GM23338 (cell line): ENCODE results near the gene ACTG1. TPM values are rescaled to one million over a fixed set of nuclear protein-coding genes. Genes with fewer than 3 reads are reported as not detected.

Experiments
- ATAC-seq: fragments of 200-7000 bp; cut with Tn5 transposase; 3 replicates; pipeline ENCODE4 v1.9.1; 2020
- DNase-seq: peaks from one replicate; pipeline ENCODE4 v3.0.0-alpha.2; 2015; ENCODE audit warnings: low spot score
- H2AFZ ChIP-seq: fragments of 200-600 bp; sonication (generic); 2 replicates; pipeline ENCODE4 v1.8.0; 2016; ENCODE audit warnings: antibody characterized with exemption, mild to moderate bottlenecking, moderate library complexity
- H3F3A ChIP-seq: fragments of 200-600 bp; sonication (generic); replicated peaks from 2 replicates; pipeline ENCODE4 v1.8.0; 2017; ENCODE audit warnings: antibody characterized with exemption, mixed run types, low read depth
- H3K27ac ChIP-seq: fragments of 200-600 bp; sonication (generic); 2 replicates; pipeline ENCODE4 v1.6.1; 2016; ENCODE audit warnings: low read depth
- H3K27me3 ChIP-seq: fragments of 200-600 bp; sonication (generic); 2 replicates; pipeline ENCODE4 v1.8.0; 2016; ENCODE audit warnings: mild to moderate bottlenecking, mixed run types, moderate library complexity; ENCODE audit not compliant: insufficient read depth
- H3K36me3 ChIP-seq: fragments of 200-600 bp; sonication (generic); 2 replicates; pipeline ENCODE4 v1.8.0; 2016; ENCODE audit warnings: mild to moderate bottlenecking; ENCODE audit not compliant: insufficient read depth
- H3K4me1 ChIP-seq: fragments of 200-600 bp; sonication (generic); 2 replicates; pipeline ENCODE4 v1.8.0; 2016; ENCODE audit warnings: mild to moderate bottlenecking, moderate library complexity; ENCODE audit not compliant: insufficient read depth
- H3K4me2 ChIP-seq: fragments of 200-600 bp; sonication (generic); 2 replicates; pipeline ENCODE4 v1.7.1; 2017; ENCODE audit warnings: mixed run types
- H3K4me3 ChIP-seq: fragments of 200-600 bp; sonication (generic); 2 replicates; pipeline ENCODE4 v1.6.1; 2016; ENCODE audit warnings: mixed run types
- H3K79me2 ChIP-seq: fragments of 200-600 bp; sonication (generic); replicated peaks from 2 replicates; pipeline ENCODE4 v1.8.0; 2017; ENCODE audit warnings: mild to moderate bottlenecking; ENCODE audit not compliant: insufficient read depth
- H3K9me2 ChIP-seq: fragments of 200-600 bp; sonication (generic); 2 replicates; pipeline ENCODE4 v1.8.0; 2017; ENCODE audit not compliant: insufficient read depth
- H4K20me1 ChIP-seq: fragments of 200-600 bp; sonication (generic); replicated peaks from 2 replicates; pipeline ENCODE4 v1.8.0; 2017; ENCODE audit warnings: mild to moderate bottlenecking; ENCODE audit not compliant: insufficient read depth
- H3K27ac Mint-ChIP-seq: 2 replicates; pipeline ENCODE4 v1.8.0; 2020; ENCODE audit warnings: inconsistent platforms, mild to moderate bottlenecking, moderate library complexity, mixed read lengths
- H3K27me3 Mint-ChIP-seq: 3 replicates; pipeline ENCODE4 v1.8.0; 2022; ENCODE audit warnings: low read depth, mild to moderate bottlenecking, moderate library complexity, mixed read lengths, inconsistent platforms; ENCODE audit not compliant: insufficient read depth, poor library complexity
- H3K36me3 Mint-ChIP-seq: 3 replicates; pipeline ENCODE4 v1.8.0; 2021; ENCODE audit warnings: low read depth, mild to moderate bottlenecking, inconsistent platforms, moderate library complexity, mixed read lengths
- H3K4me1 Mint-ChIP-seq: 3 replicates; pipeline ENCODE4 v1.8.0; 2020; ENCODE audit warnings: mild to moderate bottlenecking, inconsistent platforms, mixed read lengths
- H3K4me3 Mint-ChIP-seq: 3 replicates; pipeline ENCODE4 v1.8.0; 2021; ENCODE audit warnings: moderate library complexity, mild to moderate bottlenecking, inconsistent platforms, mixed read lengths
- H3K9me3 Mint-ChIP-seq: 3 replicates; pipeline ENCODE4 v1.8.0; 2020; ENCODE audit warnings: moderate library complexity, mild to moderate bottlenecking, inconsistent platforms, mixed read lengths
- CREB1 ChIP-seq: fragments of 250-450 bp; sonication (Bioruptor Pico); IDR thresholded peaks from 2 replicates; pipeline ENCODE4 v1.5.0; 2020; ENCODE audit warnings: low read depth, mild to moderate bottlenecking, moderate library complexity
- CTCF ChIP-seq, 2 experiments: fragments of 200-600 bp in 1 of 2; sonication (generic) in 1 of 2; conservative IDR thresholded peaks; 2 replicates each; pipeline versions ENCODE4 v1.5.1 to v1.6.1; 2016 to 2017; ENCODE audit warnings: antibody characterized with exemption in 2 of 2, low read depth in 2 of 2, mild to moderate bottlenecking in 2 of 2, moderate library complexity in 1 of 2
- ETS1 ChIP-seq: IDR thresholded peaks from 2 replicates; pipeline ENCODE4 v1.6.1; 2016; ENCODE audit warnings: antibody characterized with exemption
- EZH2phosphoT487 ChIP-seq: fragments of 200-600 bp; sonication (generic); IDR thresholded peaks from one replicate; pipeline ENCODE4 v1.8.1; 2018; ENCODE audit warnings: antibody characterized with exemption; ENCODE audit not compliant: unreplicated experiment
- JUNB ChIP-seq: IDR thresholded peaks from one replicate; pipeline ENCODE4 v1.6.1; 2016; ENCODE audit warnings: antibody characterized with exemption; ENCODE audit not compliant: unreplicated experiment
- NANOG ChIP-seq: IDR thresholded peaks from 2 replicates; pipeline ENCODE4 v1.6.1; 2016; ENCODE audit warnings: antibody characterized with exemption, borderline replicate concordance
- POLR2AphosphoS5 ChIP-seq: IDR thresholded peaks from 2 replicates; pipeline ENCODE4 v1.6.1; 2016; ENCODE audit warnings: antibody characterized with exemption, low read depth
- REST ChIP-seq: IDR thresholded peaks from one replicate; pipeline ENCODE4 v1.6.1; 2018; ENCODE audit warnings: antibody characterized with exemption; ENCODE audit not compliant: unreplicated experiment
- STAT1 ChIP-seq: IDR thresholded peaks from one replicate; pipeline ENCODE4 v1.6.1; 2016; ENCODE audit warnings: antibody characterized with exemption; ENCODE audit not compliant: unreplicated experiment
- ZNF331 ChIP-seq: fragments of 250-450 bp; sonication (Bioruptor Pico); IDR thresholded peaks from 2 replicates; pipeline ENCODE4 v1.5.0; 2020; ENCODE audit warnings: low read depth, mild to moderate bottlenecking, moderate library complexity
- ZNF462 ChIP-seq: fragments of 250-450 bp; sonication (Bioruptor Pico); IDR thresholded peaks from 2 replicates; pipeline ENCODE4 v1.5.0; 2020; ENCODE audit warnings: mild to moderate bottlenecking, moderate library complexity
- polyA plus RNA-seq: library from polyadenylated mRNA; unstranded; fragments of >200 nt; fragmentation: Nextera tagmentation; extraction: Ambion mirVana; gene quantifications from 2 replicates; pipeline ENCODE4 v1.2.1, GENCODE V29; 2016
- total RNA-seq: library from RNA; depleted of rRNA; stranded (reverse); fragments of >200 nt; shearing (Covaris generic); gene quantifications from 2 replicates; pipeline ENCODE4 v1.2.3, GENCODE V29; 2014

Gene ACTG1
- total and polyA plus RNA-seq, 2 experiments from 2014 or later = 1,867 to 4,739 TPM

GRCh38 chr17:81539571-81539900 is 26.9 kb upstream of the ACTG1 start (continued):
- TF ChIP-seq REST = no peak
- no peak for TF ChIP-seq POLR2AphosphoS5
- no peak for TF ChIP-seq STAT1
- no peak for TF ChIP-seq CTCF (conservative IDR thresholded peaks at IDR 0.05; ENCODE audit: low read depth in 2 of 2)
- TF ChIP-seq JUNB = no peak

GRCh38 chr17:81538651-81539570 is 26.3 kb upstream of the ACTG1 start:
- Mint-ChIP-seq H3K4me3 (no peak overlapping the region), H3K9me3 (no peaks in the 10 kb centered on the region; the same call in 2 of the 3 replicates)

More at GRCh38 chr17:81538651-81539570, 26.3 kb upstream of the ACTG1 start:
- H3K36me3 Mint-ChIP-seq = peaks cover 6% of the 10 kb centered on the region; the same call in 1 of the 3 replicates
- Histone ChIP-seq H3K79me2 (no peaks in the 10 kb centered on the region), H4K20me1 (no peaks in the 10 kb centered on the region), H3K9me2 (no peaks in the 10 kb centered on the region), H3K4me3 (no peak overlapping the region), H2AFZ (no peak overlapping the region), H3K36me3 (no peaks in the 10 kb centered on the region), H3K27me3 (peaks cover 13% of the 10 kb centered on the region), H3K27ac (no peak overlapping the region), H3K4me1 (no peaks in the 10 kb centered on the region), H3K4me2 (no peak overlapping the region), H3F3A (no peaks in the 10 kb centered on the region)
- DNase-seq (no peak), ATAC-seq (no peak)
- TF ChIP-seq NANOG (no peak), ZNF462 (no peak), CREB1 (CRISPR knock-in tag) (no peak), ZNF331 (CRISPR knock-in tag) (no peak), ETS1 (no peak), EZH2phosphoT487 (no peak)
- peaks cover 7% of the 10 kb centered on the region for H3K4me1 Mint-ChIP-seq
- H3K27me3 Mint-ChIP-seq = peaks cover 19% of the 10 kb centered on the region
- no peak overlapping the region for H3K27ac Mint-ChIP-seq
